GM12878 (cell line): ENCODE results near the gene LRRIQ1. TPM values are rescaled to one million over a fixed set of nuclear protein-coding genes. Genes with fewer than 3 reads are reported as not detected.

Experiments used
- ATAC-seq: fragments of 200-7000 bp; cut with Tn5 transposase; 3 replicates; pipeline ENCODE4 v1.9.1; 2020; ENCODE audit warnings: mild to moderate bottlenecking, moderate library complexity
- BruUV-seq: library from RNA; stranded (reverse); fragments of 400-500 nt; replicated peaks from 2 replicates; lab custom pipeline; 2021; lab: Mats Ljungman, UMichigan
- CTCF ChIA-PET: fragments of 300-600 bp; sonication (Branson Sonifier 250); formaldehyde crosslinking; extraction: SDS; loops from one replicate; lab custom pipeline; 2021; ENCODE audit warnings: inconsistent platforms; lab: Yijun Ruan, JAX
- POLR2A ChIA-PET: fragments of 350-600 bp; formaldehyde crosslinking; extraction: SDS; loops from one replicate; lab custom pipeline; 2021; ENCODE audit warnings: inconsistent platforms; lab: Charles Lee
- RAD21 ChIA-PET: fragments of 300-600 bp; sonication (Branson Sonifier 250); formaldehyde crosslinking; loops from one replicate; lab custom pipeline; 2023; ENCODE audit warnings: antibody characterized with exemption; ENCODE audit not compliant: unreplicated experiment; lab: Charles Lee
- SMC1A ChIA-PET: fragments of 300-600 bp; sonication (Branson Sonifier 250); formaldehyde crosslinking; loops from one replicate; lab custom pipeline; 2023; ENCODE audit not compliant: unreplicated experiment, uncharacterized antibody; lab: Charles Lee
- DNase-seq: peaks from one replicate; pipeline ENCODE4 v3.0.0-alpha.2; 2011; ENCODE audit warnings: low read depth, low spot score
- FAIRE-seq: peaks from 3 replicates; lab custom pipeline; 2011; peaks lifted over from hg19 to GRCh38; lab: Jason Lieb, UNC
- H2AFZ ChIP-seq: 2 replicates; pipeline ENCODE4 v1.6.0; 2011; ENCODE audit warnings: low read depth, low read length, control low read depth; ENCODE audit not compliant: control insufficient read depth
- H3K27ac ChIP-seq: 2 replicates; pipeline ENCODE4 v1.5.1; 2011; ENCODE audit warnings: control low read depth; ENCODE audit not compliant: control insufficient read depth, insufficient read depth
- H3K27me3 ChIP-seq, 2 experiments: replicated peaks in 1 of 2; 2 replicates each; pipeline versions ENCODE4 v1.6.0 to v1.6.1; 2011; ENCODE audit warnings: low read length in 1 of 2; ENCODE audit not compliant: control insufficient read depth in 2 of 2, insufficient read depth in 2 of 2
- H3K36me3 ChIP-seq, 2 experiments: 2 replicates each; pipeline ENCODE4 v1.5.1; 2011; ENCODE audit warnings: low read length in 1 of 2; ENCODE audit not compliant: control insufficient read depth in 2 of 2, insufficient read depth in 2 of 2
- H3K4me1 ChIP-seq: 2 replicates; pipeline ENCODE4 v1.6.1; 2011; ENCODE audit warnings: mild to moderate bottlenecking, low read length, moderate library complexity, mixed read lengths; ENCODE audit not compliant: control insufficient read depth, insufficient read depth
- H3K4me2 ChIP-seq: 2 replicates; pipeline ENCODE4 v1.6.0; 2011; ENCODE audit warnings: control low read depth; ENCODE audit not compliant: control insufficient read depth, insufficient read depth
- H3K4me3 ChIP-seq: fragments of 200-600 bp; sonication (generic); 2 replicates; pipeline ENCODE4 v1.5.1; 2016
- H3K79me2 ChIP-seq: 2 replicates; pipeline ENCODE4 v1.6.0; 2011; ENCODE audit warnings: low read length; ENCODE audit not compliant: control insufficient read depth, insufficient read depth
- H3K9ac ChIP-seq: 2 replicates; pipeline ENCODE4 v1.8.0; 2011; ENCODE audit warnings: low read length, control low read depth, mixed read lengths; ENCODE audit not compliant: control insufficient read depth, insufficient read depth
- H3K9me3 ChIP-seq: replicated peaks from 3 replicates; pipeline ENCODE4 v1.5.1; 2011; ENCODE audit warnings: mild to moderate bottlenecking, low read length; ENCODE audit not compliant: control insufficient read depth, insufficient read depth
- H4K20me1 ChIP-seq: 2 replicates; pipeline ENCODE4 v1.6.0; 2011; ENCODE audit not compliant: control insufficient read depth, insufficient read depth
- ATF3 ChIP-seq: IDR thresholded peaks from 2 replicates; pipeline ENCODE4 v1.6.1; 2011; ENCODE audit warnings: low read depth, mild to moderate bottlenecking, low read length, moderate library complexity, borderline replicate concordance; ENCODE audit errors: extremely low read depth
- BCLAF1 ChIP-seq: fragments of 450-650 bp; IDR thresholded peaks from 2 replicates; pipeline ENCODE4 v1.6.1; 2017; ENCODE audit warnings: antibody characterized with exemption, mild to moderate bottlenecking, moderate library complexity
- CREB1 ChIP-seq: IDR thresholded peaks from 2 replicates; pipeline ENCODE4 v1.6.1; 2012; ENCODE audit warnings: low read depth, mild to moderate bottlenecking, inconsistent platforms
- CREM ChIP-seq: IDR thresholded peaks from 2 replicates; pipeline ENCODE4 v1.6.1; 2014; ENCODE audit warnings: antibody characterized with exemption, low read depth
- E2F8 ChIP-seq: fragments of 450-650 bp; IDR thresholded peaks from 2 replicates; pipeline ENCODE4 v1.6.1; 2018; ENCODE audit warnings: mild to moderate bottlenecking, low read depth, moderate library complexity; ENCODE audit not compliant: partially characterized antibody
- EZH2 ChIP-seq: IDR thresholded peaks from 2 replicates; pipeline ENCODE4 v1.6.1; 2012; ENCODE audit warnings: low read depth, mild to moderate bottlenecking, control low read depth, inconsistent platforms, low read length, borderline replicate concordance; ENCODE audit not compliant: control insufficient read depth
- HDGF ChIP-seq: fragments of 450-650 bp; IDR thresholded peaks from 2 replicates; pipeline ENCODE4 v1.6.1; 2016; ENCODE audit warnings: antibody characterized with exemption
- IKZF1 ChIP-seq: fragments of 450-650 bp; conservative IDR thresholded peaks from 2 replicates; pipeline ENCODE4 v1.6.1; 2017; ENCODE audit warnings: antibody characterized with exemption, mild to moderate bottlenecking
- IKZF2 ChIP-seq, 2 experiments: fragments of 450-650 bp; IDR thresholded peaks; 2 replicates each; pipeline ENCODE4 v1.6.1; 2017; ENCODE audit warnings: mild to moderate bottlenecking in 2 of 2, moderate library complexity in 2 of 2
- JUNB ChIP-seq: IDR thresholded peaks from 2 replicates; pipeline ENCODE4 v1.6.1; 2016; ENCODE audit warnings: antibody characterized with exemption, mild to moderate bottlenecking
- MTA2 ChIP-seq: fragments of 450-650 bp; IDR thresholded peaks from 2 replicates; pipeline ENCODE4 v1.6.1; 2016; ENCODE audit warnings: low read depth, mild to moderate bottlenecking, moderate library complexity
- NFXL1 ChIP-seq: fragments of 450-650 bp; IDR thresholded peaks from 2 replicates; pipeline ENCODE4 v1.6.1; 2017; ENCODE audit warnings: antibody characterized with exemption, mild to moderate bottlenecking, borderline replicate concordance
- RCOR1 ChIP-seq: conservative IDR thresholded peaks from 2 replicates; pipeline ENCODE4 v1.6.1; 2012; ENCODE audit warnings: low read depth, low read length, improper control_type of control experiment
- SMARCA5 ChIP-seq: fragments of 450-650 bp; IDR thresholded peaks from 2 replicates; pipeline ENCODE4 v1.6.1; 2017; ENCODE audit warnings: mild to moderate bottlenecking
- ZNF207 ChIP-seq: fragments of 450-650 bp; IDR thresholded peaks from 2 replicates; pipeline ENCODE4 v1.6.1; 2014; ENCODE audit warnings: antibody characterized with exemption, mild to moderate bottlenecking, borderline replicate concordance
- ZNF24 ChIP-seq: fragments of 450-650 bp; IDR thresholded peaks from 2 replicates; pipeline ENCODE4 v1.6.1; 2017; ENCODE audit warnings: antibody characterized with exemption, mild to moderate bottlenecking
- ZNF274 ChIP-seq: IDR thresholded peaks from one replicate; pipeline ENCODE4 v1.8.0; 2011; ENCODE audit not compliant: insufficient read length, insufficient read depth
- ZZZ3 ChIP-seq: IDR thresholded peaks from 2 replicates; pipeline ENCODE4 v1.6.1; 2011; ENCODE audit warnings: low read depth; ENCODE audit not compliant: control insufficient read depth, insufficient read length
- WGBS: methylation state at CpG from one replicate; pipeline ENCODE4 v1.1.6; 2016; ENCODE audit warnings: low lambda C conversion rate; ENCODE audit not compliant: insufficient replicate concordance, insufficient coverage; ENCODE audit errors: missing lambda C conversion rate; 5-methylcytosine and 5-hydroxymethylcytosine counted together
- in situ Hi-C: fragments of 300-500 bp; cut with MboI; formaldehyde crosslinking; loops from 9 replicates; pipeline ENCODE4 v1.14.3; 2018; ENCODE audit warnings: mixed read lengths
- intact Hi-C: fragments of 100-400 bp; cut with micrococcal nuclease; formaldehyde crosslinking; loops from one replicate; pipeline ENCODE4 v1.14.2; 2022; ENCODE audit not compliant: unreplicated experiment
- polyA plus RNA-seq, 11 experiments: library from polyadenylated mRNA; depleted of rRNA in 4 of 11; unstranded in 6 of 11; stranded (reverse) in 5 of 11; fragments of >200 nt; fragmentation: Nextera tagmentation in 4 of 11; fragmentation: Illumina TruSeq in 1 of 11; extraction: Ambion mirVana in 4 of 11; extraction: Trizol in 1 of 11; gene quantifications; 1 replicate in 1 of 11; 2 replicates in 10 of 11; pipeline versions ENCODE4 v1.2.1 to v1.2.3, GENCODE V29; 2011 to 2016; ENCODE audit warnings: inconsistent platforms in 2 of 11, missing spikeins in 2 of 11, low read depth in 1 of 11
- total RNA-seq, 4 experiments: library from RNA; depleted of rRNA in 3 of 4; stranded (reverse); fragments of >200 nt in 3 of 4; fragmentation: Illumina TruSeq in 1 of 4; extraction: Trizol in 1 of 4; gene quantifications; 2 replicates each; pipeline versions ENCODE4 v1.2.1 to v1.2.3, GENCODE V29; 2013 to 2021

The LRRIQ1 gene
- total and polyA plus RNA-seq, 10 of the 15 experiments (the other 5 are each of a cell fraction or from before 2014, with no cell fraction given): 0.14 to 0.45 (median 0.37) TPM; not detected in 4

GRCh38 chr12:85060916-85061315 is 24.8 kb downstream of the LRRIQ1 start:
- CTCF ChIA-PET: interaction anchor here (0.7 to 5.2 kb wide), 4 partner anchors 16 to 187 kb away, joined by 3 to 67 read pairs (median 4); no protein-coding TSS in a partner anchor
- in situ Hi-C loops: no loop called here
- no peaks in the 10 kb centered on the region for H3K9me3 ChIP-seq
- POLR2A ChIA-PET: no interaction called here
- no peak overlapping the region for H3K4me3 ChIP-seq
- no peak overlapping the region for H3K4me2 ChIP-seq
- H3K27me3 ChIP-seq: no peaks in the 10 kb centered on the region
- no peak overlapping the region for H2AFZ ChIP-seq
- ATAC-seq: no peak
- no peak overlapping the region for H3K27ac ChIP-seq
- no peaks in the 10 kb centered on the region for H3K79me2 ChIP-seq
- no TSS peak for BruUV-seq
- SMC1A ChIA-PET: interaction anchor here (1.4 to 1.5 kb wide), 3 partner anchors 9 to 186 kb away, joined by 3 to 4 read pairs (median 3); no protein-coding TSS in a partner anchor
- TF ChIP-seq NFXL1: no peak
- TF ChIP-seq JUNB: no peak
- no peak for TF ChIP-seq ATF3
- TF ChIP-seq SMARCA5: no peak
- no peak for TF ChIP-seq ZNF24
- TF ChIP-seq E2F8: no peak
- TF ChIP-seq ZZZ3: no peak
- no peak for TF ChIP-seq ZNF274
- TF ChIP-seq RCOR1: no peak
- no peak for TF ChIP-seq EZH2
- TF ChIP-seq HDGF: no peak
- TF ChIP-seq IKZF2 (IDR thresholded peaks at IDR 0.05): no peak
- TF ChIP-seq CREM: no peak
- TF ChIP-seq IKZF1: no peak
- no peak for TF ChIP-seq ZNF207
- TF ChIP-seq MTA2: no peak
- no peak for TF ChIP-seq CREB1
- no peak for TF ChIP-seq BCLAF1
- H3K9ac ChIP-seq: no peak overlapping the region
- RAD21 ChIA-PET: interaction anchor here (0.8 to 2.5 kb wide), 4 partner anchors 25 to 186 kb away, joined by 3 to 7 read pairs (median 3); partner anchors contain the start of genes LRRIQ1 and TSPAN19
- H3K4me1 ChIP-seq: no peaks in the 10 kb centered on the region
- H4K20me1 ChIP-seq: no peaks in the 10 kb centered on the region
- FAIRE-seq: no peak
- intact Hi-C loops: no loop called here
- no peaks in the 10 kb centered on the region for H3K36me3 ChIP-seq
- no peak for DNase-seq
- 2% methylated on average over 2 of the region's 2 CpGs for WGBS
